Smooth muscle cell (in vitro differentiated cells): ENCODE data around the gene RPH3AL. TPM values are rescaled to one million over a fixed set of nuclear protein-coding genes. Genes with fewer than 3 reads are reported as not detected.

Experiments used
- DNase-seq: peaks from one replicate; lab custom pipeline; 2025; ENCODE audit not compliant: unreplicated experiment; lab: John Stamatoyannopoulos, UW
- H2AFZ ChIP-seq: fragments of 200-600 bp; sonication (generic); 2 replicates; pipeline ENCODE4 v1.6.0; 2016; ENCODE audit warnings: antibody characterized with exemption, low read depth, mild to moderate bottlenecking
- H3F3A ChIP-seq: fragments of 200-600 bp; sonication (generic); 2 replicates; pipeline ENCODE4 v1.6.0; 2017; ENCODE audit warnings: antibody characterized with exemption, low read depth
- H3K27ac ChIP-seq: fragments of 200-600 bp; sonication (generic); 2 replicates; pipeline ENCODE4 v1.5.1; 2016; ENCODE audit warnings: low read depth, mild to moderate bottlenecking
- H3K27me3 ChIP-seq: fragments of 200-600 bp; sonication (generic); 2 replicates; pipeline ENCODE4 v1.6.1; 2016; ENCODE audit warnings: low read depth, mild to moderate bottlenecking
- H3K36me3 ChIP-seq: fragments of 200-600 bp; sonication (generic); 2 replicates; pipeline ENCODE4 v1.5.1; 2016; ENCODE audit warnings: low read depth
- H3K4me1 ChIP-seq: fragments of 200-600 bp; sonication (generic); 2 replicates; pipeline ENCODE4 v1.5.1; 2016; ENCODE audit warnings: low read depth
- H3K4me2 ChIP-seq: fragments of 200-600 bp; sonication (generic); 2 replicates; pipeline ENCODE4 v1.6.0; 2016; ENCODE audit warnings: mild to moderate bottlenecking
- H3K4me3 ChIP-seq: fragments of 200-600 bp; sonication (generic); 2 replicates; pipeline ENCODE4 v1.5.1; 2016; ENCODE audit warnings: mild to moderate bottlenecking
- H3K79me2 ChIP-seq: fragments of 200-600 bp; sonication (generic); 2 replicates; pipeline ENCODE4 v1.6.0; 2016; ENCODE audit warnings: low read depth, mild to moderate bottlenecking
- H3K9ac ChIP-seq: fragments of 200-600 bp; sonication (generic); 2 replicates; pipeline ENCODE4 v1.6.0; 2016; ENCODE audit warnings: low read depth
- H3K9me3 ChIP-seq: fragments of 200-600 bp; sonication (generic); replicated peaks from 2 replicates; pipeline ENCODE4 v1.5.1; 2016; ENCODE audit warnings: low read depth
- H4K20me1 ChIP-seq: fragments of 200-600 bp; sonication (generic); 2 replicates; pipeline ENCODE4 v1.6.0; 2016; ENCODE audit warnings: low read depth
- WGBS: methylation state at CpG from one replicate; pipeline ENCODE4 v1.1.7; 2016; ENCODE audit warnings: low lambda C conversion rate; 5-methylcytosine and 5-hydroxymethylcytosine counted together
- polyA plus RNA-seq: library from polyadenylated mRNA; unstranded; fragments of >200 nt; fragmentation: Nextera tagmentation; extraction: Ambion mirVana; gene quantifications from 2 replicates; pipeline ENCODE4 v1.2.1, GENCODE V29; 2016
- total RNA-seq: library from RNA; depleted of rRNA; stranded (reverse); fragments of >200 nt; gene quantifications from 2 replicates; pipeline ENCODE4 v1.2.3, GENCODE V29; 2014
- TF ChIP-seq, protein P1 (sequence below): fragments of 200-600 bp; sonication (generic); IDR thresholded peaks from 2 replicates; pipeline ENCODE4 v1.5.1; 2017; ENCODE audit warnings: borderline replicate concordance, mild to moderate bottlenecking, antibody characterized with exemption; ENCODE audit not compliant: insufficient read depth, poor library complexity, severe bottlenecking

RPH3AL gene
- total and polyA plus RNA-seq, 2 experiments from 2014 or later, result 1.8 to 3.3 TPM

- 91% methylated on average over 2 of the region's 2 CpGs for WGBS
- H3K9ac ChIP-seq, result no peak overlapping the region
- DNase-seq, result no peak
- H3K27ac ChIP-seq, result no peak overlapping the region
- no peaks in the 10 kb centered on the region for H3K9me3 ChIP-seq
- H3K79me2 ChIP-seq, result no peaks in the 10 kb centered on the region
- no peaks in the 10 kb centered on the region for H4K20me1 ChIP-seq
- H2AFZ ChIP-seq, result no peak overlapping the region
- TF ChIP-seq, protein P1, sequence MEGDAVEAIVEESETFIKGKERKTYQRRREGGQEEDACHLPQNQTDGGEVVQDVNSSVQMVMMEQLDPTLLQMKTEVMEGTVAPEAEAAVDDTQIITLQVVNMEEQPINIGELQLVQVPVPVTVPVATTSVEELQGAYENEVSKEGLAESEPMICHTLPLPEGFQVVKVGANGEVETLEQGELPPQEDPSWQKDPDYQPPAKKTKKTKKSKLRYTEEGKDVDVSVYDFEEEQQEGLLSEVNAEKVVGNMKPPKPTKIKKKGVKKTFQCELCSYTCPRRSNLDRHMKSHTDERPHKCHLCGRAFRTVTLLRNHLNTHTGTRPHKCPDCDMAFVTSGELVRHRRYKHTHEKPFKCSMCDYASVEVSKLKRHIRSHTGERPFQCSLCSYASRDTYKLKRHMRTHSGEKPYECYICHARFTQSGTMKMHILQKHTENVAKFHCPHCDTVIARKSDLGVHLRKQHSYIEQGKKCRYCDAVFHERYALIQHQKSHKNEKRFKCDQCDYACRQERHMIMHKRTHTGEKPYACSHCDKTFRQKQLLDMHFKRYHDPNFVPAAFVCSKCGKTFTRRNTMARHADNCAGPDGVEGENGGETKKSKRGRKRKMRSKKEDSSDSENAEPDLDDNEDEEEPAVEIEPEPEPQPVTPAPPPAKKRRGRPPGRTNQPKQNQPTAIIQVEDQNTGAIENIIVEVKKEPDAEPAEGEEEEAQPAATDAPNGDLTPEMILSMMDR, result no peak
- H3K4me3 ChIP-seq, result no peak overlapping the region
- H3K4me2 ChIP-seq, result no peak overlapping the region
- H3K36me3 ChIP-seq, result no peaks in the 10 kb centered on the region
- H3K4me1 ChIP-seq, result no peaks in the 10 kb centered on the region
- no peaks in the 10 kb centered on the region for H3F3A ChIP-seq
- H3K27me3 ChIP-seq, result peaks cover 5% of the 10 kb centered on the region
These were observed 43.4 kb upstream of the RPH3AL start for GRCh38 chr17:395974-396373.

DNA sequence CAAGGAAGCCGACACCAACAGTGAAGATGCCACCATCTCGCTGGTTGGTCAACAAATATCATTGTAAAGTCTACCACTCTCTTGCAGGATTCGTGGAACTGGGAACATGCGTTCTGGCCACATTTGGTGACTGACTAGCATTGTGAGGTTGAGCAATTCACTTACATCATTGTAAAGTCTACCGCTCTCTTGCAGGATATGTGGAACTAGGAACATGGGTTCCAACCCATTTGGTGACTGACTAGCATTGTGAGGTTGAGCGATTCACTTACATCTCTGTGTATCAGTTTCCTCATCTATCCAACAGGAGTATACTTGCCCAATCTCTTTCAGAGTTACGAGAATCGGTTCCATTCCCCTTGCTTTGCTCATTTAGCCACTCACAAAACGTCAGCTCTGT lies 42.6 kb upstream of the RPH3AL start:
- no peaks in the 10 kb centered on the region for H4K20me1 ChIP-seq
- H3K9me3 ChIP-seq, result no peaks in the 10 kb centered on the region
- no peak overlapping the region for H2AFZ ChIP-seq
- H3K36me3 ChIP-seq, result no peaks in the 10 kb centered on the region
- no peaks in the 10 kb centered on the region for H3K27me3 ChIP-seq
- H3K9ac ChIP-seq, result no peak overlapping the region
- no peaks in the 10 kb centered on the region for H3F3A ChIP-seq
- H3K79me2 ChIP-seq, result no peaks in the 10 kb centered on the region
- H3K4me3 ChIP-seq, result no peak overlapping the region
- TF ChIP-seq, protein P1, result no peak
- no peaks in the 10 kb centered on the region for H3K4me1 ChIP-seq
- H3K27ac ChIP-seq, result no peak overlapping the region
- no peak overlapping the region for H3K4me2 ChIP-seq
- no peak for DNase-seq
- 96% methylated on average over 9 of the region's 9 CpGs for WGBS

- Histone ChIP-seq H3K4me3 (no peak overlapping the region), H3K27me3 (no peaks in the 10 kb centered on the region), H3K79me2 (no peaks in the 10 kb centered on the region), H3K4me2 (no peak overlapping the region), H3F3A (no peaks in the 10 kb centered on the region), H3K27ac (no peak overlapping the region), H4K20me1 (no peaks in the 10 kb centered on the region), H3K36me3 (no peaks in the 10 kb centered on the region), H3K9me3 (no peaks in the 10 kb centered on the region), H3K4me1 (no peaks in the 10 kb centered on the region), H2AFZ (no peak overlapping the region), H3K9ac (no peak overlapping the region)
- TF ChIP-seq, protein P1, result no peak
- 92% methylated on average over 9 of the region's 9 CpGs for WGBS
- DNase-seq, result no peak
These were observed 42.1 kb upstream of the RPH3AL start for GRCh38 chr17:394718-395095.

- Histone ChIP-seq H3K9ac (no peak overlapping the region), H3K79me2 (no peaks in the 10 kb centered on the region), H3K4me2 (no peak overlapping the region), H2AFZ (no peak overlapping the region), H3F3A (no peaks in the 10 kb centered on the region), H3K27ac (no peak overlapping the region), H3K4me3 (no peak overlapping the region), H3K36me3 (no peaks in the 10 kb centered on the region), H3K27me3 (no peaks in the 10 kb centered on the region), H4K20me1 (no peaks in the 10 kb centered on the region), H3K4me1 (no peaks in the 10 kb centered on the region), H3K9me3 (no peaks in the 10 kb centered on the region)
- no peak for DNase-seq
- 88% methylated on average over 19 of the region's 19 CpGs for WGBS
- TF ChIP-seq, protein P1, result no peak
These were observed 41.5 kb upstream of the RPH3AL start for GRCh38 chr17:393806-394717.
